ENCODE data around the gene GOLGA8N.

DNA sequence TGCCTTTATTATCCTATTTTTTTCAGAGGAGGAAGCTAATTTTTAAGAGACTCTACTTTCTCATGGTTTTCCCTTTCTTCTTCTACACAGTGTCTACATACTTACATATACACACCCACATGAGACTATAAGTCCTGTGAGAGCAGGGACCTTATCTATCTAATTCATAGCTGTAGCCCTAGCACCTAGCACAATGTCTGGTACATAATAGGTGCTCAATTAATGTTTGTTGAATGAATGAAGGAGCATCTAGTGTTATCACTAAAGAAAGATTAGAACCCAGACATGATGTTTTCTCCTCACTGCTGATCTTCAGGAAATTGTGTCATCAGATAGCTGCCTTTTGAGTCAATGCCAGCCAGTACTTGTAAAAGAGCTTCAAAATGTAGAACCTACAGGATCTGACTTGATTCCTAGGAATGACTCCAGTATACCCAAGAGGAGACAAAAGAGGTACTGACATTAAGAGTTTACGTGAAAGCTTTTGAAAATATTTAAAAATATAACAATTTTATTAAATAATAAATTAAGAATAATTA lies 50.7 kb downstream of the GOLGA8N start:
- TF ChIP-seq POLR2A (IDR thresholded peaks at IDR 0.05): no peak
- TF ChIP-seq CTCF (IDR thresholded peaks at IDR 0.05): no peak
